ENCODE measurements around the gene THADA.
"Not testable (repeated sequence)": the region's sequence is repeated elsewhere in the genome, so short reads cannot be mapped to it uniquely, and the experiment has no call there.

THADA gene

GRCh38 chr2:43194121-43194869, 401.5 kb downstream of the THADA start:
- DNase-seq: no peak

- no peak for DNase-seq
Measured at GRCh38 chr2:43193652-43194120, 402.2 kb downstream of the THADA start.

- DNase-seq: peak; percentile 34
Measured at GRCh38 chr2:43192744-43193651, 402.8 kb downstream of the THADA start.

- DNase-seq: no peak
Measured at GRCh38 chr2:43191947-43192516, 403.8 kb downstream of the THADA start.

GRCh38 chr2:43190311-43191052, 405.4 kb downstream of the THADA start:
- no peak for DNase-seq

GRCh38 chr2:43189861-43190260, 406.0 kb downstream of the THADA start:
- DNase-seq: not testable (repeated sequence)

GRCh38 chr2:43188561-43189386, 407.1 kb downstream of the THADA start:
- no peak for DNase-seq

GRCh38 chr2:43186679-43187374, 409.0 kb downstream of the THADA start:
- no peak for DNase-seq

- no peak for DNase-seq
Measured at GRCh38 chr2:43186321-43186678, 409.5 kb downstream of the THADA start.

GRCh38 chr2:43185146-43185545, 410.7 kb downstream of the THADA start:
- no peak for DNase-seq

GRCh38 chr2:43184339-43184895, 411.4 kb downstream of the THADA start:
- DNase-seq: peak; percentile 48

- DNase-seq: no peak
Measured at GRCh38 chr2:43183743-43184142, 412.1 kb downstream of the THADA start.

GRCh38 chr2:43180897-43181296, 414.9 kb downstream of the THADA start:
- DNase-seq: no peak

All from activated CD8-positive, alpha-beta memory T cell treated with anti-CD3 and anti-CD28 coated beads, Interleukin-2, amount 50 U/mL, for 4 hours (primary cell).